Measurements from ENCODE around the gene TMEM130. TPM values are rescaled to one million over a fixed set of nuclear protein-coding genes. Genes with fewer than 3 reads are reported as not detected.
"Not testable (repeated sequence)": the region's sequence is repeated elsewhere in the genome, so short reads cannot be mapped to it uniquely, and the experiment has no call there.

TMEM130 gene
- total and polyA plus RNA-seq, 2 donors (not counting 1 experiment from before 2014, with no cell fraction given) = 0.66 to 2.6 TPM

DNA sequence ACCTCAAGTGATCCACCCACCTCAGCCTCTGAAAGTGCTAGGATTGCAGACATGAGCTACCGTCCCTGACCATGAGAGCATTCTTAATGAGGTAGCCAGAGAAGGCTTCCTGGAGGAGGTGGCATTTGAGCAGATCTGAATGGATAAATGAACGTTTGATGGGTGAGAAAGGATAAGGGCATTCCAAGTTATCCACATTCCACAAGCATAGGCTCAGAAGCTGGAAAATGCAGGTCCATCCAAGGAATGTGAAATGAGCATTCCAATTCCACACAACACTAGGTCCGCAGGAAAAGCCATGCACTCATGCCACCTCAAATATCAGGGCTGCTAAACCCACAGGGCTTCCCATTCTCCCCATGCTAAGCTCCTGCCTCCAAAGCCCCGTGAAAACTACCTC lies 17.0 kb downstream of the TMEM130 start:
- no peaks in the 10 kb centered on the region for H4K20me1 ChIP-seq (ENCODE audit: control insufficient read depth, extremely low read depth, insufficient read depth, low read length)
- no peak overlapping the region for H3K4me3 ChIP-seq (replicated peaks in 1 of 4; ENCODE audit: control extremely low read depth in 1 of 4, insufficient read depth in 1 of 4, low read depth in 3 of 4, low read length in 4 of 4)
- H2AFZ ChIP-seq (ENCODE audit: low read length) = no peak overlapping the region
- DNase-seq (ENCODE audit: low read depth in 2 of 2) = peak in 1 of 2 donors; percentile 87
- H3K9me3 ChIP-seq (ENCODE audit: control insufficient read depth, insufficient read depth, low read depth, low read length) = no peaks in the 10 kb centered on the region
- no peaks in the 10 kb centered on the region for H3K79me2 ChIP-seq (ENCODE audit: control insufficient read depth, insufficient read depth, low read length)
- no peaks in the 10 kb centered on the region for H3K36me3 ChIP-seq (ENCODE audit: control insufficient read depth, insufficient read depth, low read length)
- H3K9ac ChIP-seq (ENCODE audit: insufficient read depth, low read length) = no peak overlapping the region
- H3K4me2 ChIP-seq (ENCODE audit: extremely low read depth, insufficient read depth, low read length) = no peak overlapping the region
- no peak overlapping the region for H3K27ac ChIP-seq (ENCODE audit: insufficient read depth, low read length)
- no peaks in the 10 kb centered on the region for H3K27me3 ChIP-seq (ENCODE audit: control insufficient read depth, insufficient read depth, low read length)
- TF ChIP-seq, protein P1, sequence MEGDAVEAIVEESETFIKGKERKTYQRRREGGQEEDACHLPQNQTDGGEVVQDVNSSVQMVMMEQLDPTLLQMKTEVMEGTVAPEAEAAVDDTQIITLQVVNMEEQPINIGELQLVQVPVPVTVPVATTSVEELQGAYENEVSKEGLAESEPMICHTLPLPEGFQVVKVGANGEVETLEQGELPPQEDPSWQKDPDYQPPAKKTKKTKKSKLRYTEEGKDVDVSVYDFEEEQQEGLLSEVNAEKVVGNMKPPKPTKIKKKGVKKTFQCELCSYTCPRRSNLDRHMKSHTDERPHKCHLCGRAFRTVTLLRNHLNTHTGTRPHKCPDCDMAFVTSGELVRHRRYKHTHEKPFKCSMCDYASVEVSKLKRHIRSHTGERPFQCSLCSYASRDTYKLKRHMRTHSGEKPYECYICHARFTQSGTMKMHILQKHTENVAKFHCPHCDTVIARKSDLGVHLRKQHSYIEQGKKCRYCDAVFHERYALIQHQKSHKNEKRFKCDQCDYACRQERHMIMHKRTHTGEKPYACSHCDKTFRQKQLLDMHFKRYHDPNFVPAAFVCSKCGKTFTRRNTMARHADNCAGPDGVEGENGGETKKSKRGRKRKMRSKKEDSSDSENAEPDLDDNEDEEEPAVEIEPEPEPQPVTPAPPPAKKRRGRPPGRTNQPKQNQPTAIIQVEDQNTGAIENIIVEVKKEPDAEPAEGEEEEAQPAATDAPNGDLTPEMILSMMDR (conservative IDR thresholded peaks at IDR 0.05 in 1 of 2, IDR thresholded peaks at IDR 0.05 in 1 of 2; ENCODE audit: low read depth in 1 of 2, low read length in 2 of 2) = no peak
- no peak for TF ChIP-seq EZH2 (IDR thresholded peaks at IDR 0.05; ENCODE audit: low read length, missing control alignments)
- peaks cover 11% of the 10 kb centered on the region for H3K4me1 ChIP-seq (ENCODE audit: control insufficient read depth, extremely low read depth, insufficient read depth, low read length)

DNA sequence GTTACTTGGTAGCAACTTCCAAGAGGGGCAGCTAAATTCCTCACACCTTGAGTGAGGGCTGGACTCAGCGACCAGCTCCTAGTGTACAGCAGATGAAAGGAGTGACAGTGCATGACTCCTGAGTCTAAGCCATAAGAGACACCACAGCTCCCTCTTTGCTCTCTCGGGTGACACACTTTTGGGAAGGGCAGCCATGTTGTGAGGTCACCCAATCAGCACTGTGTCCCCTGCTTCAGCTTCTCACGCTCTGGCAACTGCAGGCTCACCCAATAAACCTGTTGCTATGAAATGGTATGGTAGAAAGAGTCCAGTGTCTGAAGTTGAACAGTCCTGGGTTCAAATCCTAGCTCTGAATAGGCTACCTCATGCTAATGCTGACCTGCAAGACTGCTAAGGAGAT lies 20.9 kb downstream of the TMEM130 start:
- Histone ChIP-seq H3K4me1 (ENCODE audit: control insufficient read depth, extremely low read depth, insufficient read depth, low read length) (peaks cover 6% of the 10 kb centered on the region), H3K9me3 (ENCODE audit: control insufficient read depth, insufficient read depth, low read depth, low read length) (no peaks in the 10 kb centered on the region), H4K20me1 (ENCODE audit: control insufficient read depth, extremely low read depth, insufficient read depth, low read length) (no peaks in the 10 kb centered on the region), H3K79me2 (ENCODE audit: control insufficient read depth, insufficient read depth, low read length) (no peaks in the 10 kb centered on the region), H3K4me2 (ENCODE audit: extremely low read depth, insufficient read depth, low read length) (no peak overlapping the region), H3K36me3 (ENCODE audit: control insufficient read depth, insufficient read depth, low read length) (no peaks in the 10 kb centered on the region), H3K4me3 (replicated peaks in 1 of 4; ENCODE audit: control extremely low read depth in 1 of 4, insufficient read depth in 1 of 4, low read depth in 3 of 4, low read length in 4 of 4) (no peak overlapping the region), H3K27me3 (ENCODE audit: control insufficient read depth, insufficient read depth, low read length) (no peaks in the 10 kb centered on the region), H3K27ac (ENCODE audit: insufficient read depth, low read length) (no peak overlapping the region), H3K9ac (ENCODE audit: insufficient read depth, low read length) (no peak overlapping the region), H2AFZ (ENCODE audit: low read length) (no peak overlapping the region)
- DNase-seq (ENCODE audit: low read depth in 2 of 2) = no peak
- TF ChIP-seq, protein P1 (conservative IDR thresholded peaks at IDR 0.05 in 1 of 2, IDR thresholded peaks at IDR 0.05 in 1 of 2; ENCODE audit: low read depth in 1 of 2, low read length in 2 of 2) = no peak
- no peak for TF ChIP-seq EZH2 (IDR thresholded peaks at IDR 0.05; ENCODE audit: low read length, missing control alignments)

DNA sequence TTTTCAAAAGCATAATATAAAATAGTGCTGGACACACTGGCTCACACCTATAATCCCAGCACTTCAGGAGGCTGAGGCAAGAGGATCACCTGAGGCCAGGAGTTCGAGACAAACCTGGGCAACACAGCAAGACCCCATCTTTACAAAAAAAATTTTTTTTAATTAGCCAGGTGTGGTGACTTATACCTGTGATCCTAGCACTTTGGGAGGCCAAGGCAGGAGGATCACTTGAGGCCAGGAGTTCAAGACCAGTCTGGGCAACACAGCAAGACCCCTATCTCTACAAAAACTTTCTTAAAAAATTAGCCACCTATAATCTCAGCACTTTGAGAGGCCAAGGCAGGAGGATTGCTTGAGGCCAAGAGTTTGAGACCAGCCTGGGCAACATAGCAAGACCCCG lies 27.3 kb downstream of the TMEM130 start:
- H3K79me2 ChIP-seq (ENCODE audit: control insufficient read depth, insufficient read depth, low read length); H2AFZ ChIP-seq (ENCODE audit: low read length); H3K36me3 ChIP-seq (ENCODE audit: control insufficient read depth, insufficient read depth, low read length); H3K9me3 ChIP-seq (ENCODE audit: control insufficient read depth, insufficient read depth, low read depth, low read length); H3K9ac ChIP-seq (ENCODE audit: insufficient read depth, low read length); H3K27ac ChIP-seq (ENCODE audit: insufficient read depth, low read length); H3K27me3 ChIP-seq (ENCODE audit: control insufficient read depth, insufficient read depth, low read length); H3K4me3 ChIP-seq (replicated peaks in 1 of 4; ENCODE audit: control extremely low read depth in 1 of 4, insufficient read depth in 1 of 4, low read depth in 3 of 4, low read length in 4 of 4); H4K20me1 ChIP-seq (ENCODE audit: control insufficient read depth, extremely low read depth, insufficient read depth, low read length); H3K4me2 ChIP-seq (ENCODE audit: extremely low read depth, insufficient read depth, low read length); DNase-seq (ENCODE audit: low read depth in 2 of 2): not testable (repeated sequence)
- H3K4me1 ChIP-seq (ENCODE audit: control insufficient read depth, extremely low read depth, insufficient read depth, low read length) = peaks cover 11% of the 10 kb centered on the region
